SK-MEL-5 (cell line): Measurements from ENCODE around the gene CNEP1R1. TPM values are rescaled to one million over a fixed set of nuclear protein-coding genes. Genes with fewer than 3 reads are reported as not detected.

Source experiments
- DNase-seq: peaks from one replicate; pipeline ENCODE4 v3.0.0-alpha.2; 2016; ENCODE audit warnings: low read depth, low spot score
- in situ Hi-C: cut with HindIII; loops from 2 replicates; pipeline ENCODE4 v1.10.0; 2016; ENCODE audit warnings: low sequenced_read_pairs, high pct_unique_total_duplicates, low pct_unique_long_range_greater_than_20kb
- small RNA-seq, 2 experiments: library from RNA; depleted of rRNA; stranded (forward); fragments of <200 nt; gene quantifications; one replicate each; pipeline ENCODE3, GENCODE V24; 2014
- total RNA-seq: library from RNA; depleted of rRNA; stranded (reverse); fragments of >200 nt; shearing (Covaris generic); gene quantifications from 2 replicates; pipeline ENCODE4 v1.2.3, GENCODE V29; 2014; rRNA removed

CNEP1R1 gene
- total RNA-seq, 1 experiment from 2014 or later: 25.2 TPM

GRCh38 chr16:50081428-50082018 is 56.5 kb downstream of the CNEP1R1 start:
- in situ Hi-C loops: no loop called here
- no peak for DNase-seq

GRCh38 chr16:50083996-50084395 is 59.0 kb downstream of the CNEP1R1 start:
- in situ Hi-C loops: no loop called here
- DNase-seq: no peak

GRCh38 chr16:50086176-50086575 is 61.2 kb downstream of the CNEP1R1 start:
- DNase-seq: no peak
- in situ Hi-C loops: no loop called here

Small RNAs within 50 kb of the gene (small RNA-seq; reads per million reads assigned to genes)
- gene RF00017: 0 reads per million in 2 experiments

Other genes with a start within 250 kb of the CNEP1R1 start
- gene ZNF423, start 169.1 kb upstream of the CNEP1R1 start, total RNA-seq: 0.03 TPM in 1 of 2 replicates, not detected in the other
- gene HEATR3, start 40.7 kb downstream of the CNEP1R1 start, total RNA-seq: 27.9 and 31.3 TPM in 2 replicates
- 6.0 and 7.2 TPM in 2 replicates for gene TENT4B, start 128.1 kb downstream of the CNEP1R1 start, total RNA-seq
- 4.2 and 4.4 TPM in 2 replicates for gene ADCY7, start 241.3 kb downstream of the CNEP1R1 start, total RNA-seq